Cardiac septum (tissue), 1 donor: Measurements from ENCODE around the gene LIPJ. TPM values are rescaled to one million over a fixed set of nuclear protein-coding genes. Genes with fewer than 3 reads are reported as not detected.

Experiments
- total RNA-seq: library from RNA; stranded (reverse); fragmentation: NEBNext Ultra II Directional; extraction: Animal tissue kit (Norgen Biotek cat#: 25700); gene quantifications from one replicate; pipeline ENCODE4 v1.2.1, GENCODE V29; 2021
- donor health status: DM: no; HTN: no; CAD: no.

The LIPJ gene
- total RNA-seq, 1 donor from 2014 or later = not detected

Other genes with a start within 250 kb of the LIPJ start
- 10.4 TPM for gene RNLS, start 3.4 kb upstream of the LIPJ start, total RNA-seq
- gene LIPF, start 77.7 kb downstream of the LIPJ start, total RNA-seq = not detected
- gene LIPK, start 119.5 kb downstream of the LIPJ start, total RNA-seq = not detected
- gene LIPN, start 173.3 kb downstream of the LIPJ start, total RNA-seq = not detected
- gene LIPM, start 216.0 kb downstream of the LIPJ start, total RNA-seq = not detected